Measurements from ENCODE around the gene CXXC5.

The CXXC5 gene

DNA sequence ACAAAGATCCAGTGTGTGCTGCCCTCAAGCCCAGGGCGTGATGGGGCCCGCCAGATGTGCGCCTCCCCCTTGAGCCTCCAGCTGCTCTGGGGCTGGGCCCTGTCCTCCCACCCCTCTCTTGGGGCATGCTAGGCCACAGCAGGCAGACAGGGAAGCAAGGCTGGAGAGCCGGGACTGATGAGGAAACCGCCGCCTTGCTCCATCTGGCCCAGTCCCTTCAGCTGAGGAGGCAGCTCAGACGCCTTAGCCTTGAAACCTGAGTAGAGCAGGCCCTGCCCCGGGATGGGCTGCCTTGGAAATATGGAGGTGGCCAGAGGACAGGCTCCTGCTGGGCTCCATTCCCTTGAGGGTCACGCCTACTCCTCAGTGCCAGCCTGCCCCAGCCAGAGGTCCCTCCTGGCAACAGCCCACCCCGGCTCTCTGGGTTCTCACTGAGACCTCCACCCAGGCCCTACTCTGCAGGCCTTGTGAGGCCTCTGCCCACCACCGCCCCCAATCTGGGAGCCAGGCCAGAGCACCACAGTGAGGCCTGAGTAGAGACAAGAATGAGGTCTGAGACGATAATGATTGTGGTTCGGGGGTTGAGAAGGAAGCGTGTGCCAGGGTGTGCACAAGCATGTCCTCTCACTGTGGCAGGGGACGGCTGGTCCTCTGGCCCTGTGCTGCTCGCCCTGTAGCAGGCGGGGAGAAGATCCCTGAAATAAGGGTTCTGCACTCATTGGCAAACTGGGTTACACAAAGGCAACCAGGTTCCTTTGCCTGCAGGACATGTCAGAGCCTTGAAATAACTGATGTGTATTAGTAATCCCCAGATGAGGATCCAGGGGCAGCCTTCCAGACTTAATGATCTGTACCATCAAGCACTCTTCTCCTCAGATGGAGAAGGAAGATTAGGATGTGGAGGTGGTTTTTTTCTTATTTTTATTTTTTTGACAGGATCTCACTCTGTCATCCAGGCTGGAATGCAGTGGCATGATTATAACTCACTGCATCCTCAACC lies 30.9 kb downstream of the CXXC5 start:
- no peak for TF ChIP-seq EZH2 (IDR thresholded peaks at IDR 0.05; ENCODE audit: borderline replicate concordance, low read depth, low read length, severe bottlenecking)
- TF ChIP-seq, protein P1, sequence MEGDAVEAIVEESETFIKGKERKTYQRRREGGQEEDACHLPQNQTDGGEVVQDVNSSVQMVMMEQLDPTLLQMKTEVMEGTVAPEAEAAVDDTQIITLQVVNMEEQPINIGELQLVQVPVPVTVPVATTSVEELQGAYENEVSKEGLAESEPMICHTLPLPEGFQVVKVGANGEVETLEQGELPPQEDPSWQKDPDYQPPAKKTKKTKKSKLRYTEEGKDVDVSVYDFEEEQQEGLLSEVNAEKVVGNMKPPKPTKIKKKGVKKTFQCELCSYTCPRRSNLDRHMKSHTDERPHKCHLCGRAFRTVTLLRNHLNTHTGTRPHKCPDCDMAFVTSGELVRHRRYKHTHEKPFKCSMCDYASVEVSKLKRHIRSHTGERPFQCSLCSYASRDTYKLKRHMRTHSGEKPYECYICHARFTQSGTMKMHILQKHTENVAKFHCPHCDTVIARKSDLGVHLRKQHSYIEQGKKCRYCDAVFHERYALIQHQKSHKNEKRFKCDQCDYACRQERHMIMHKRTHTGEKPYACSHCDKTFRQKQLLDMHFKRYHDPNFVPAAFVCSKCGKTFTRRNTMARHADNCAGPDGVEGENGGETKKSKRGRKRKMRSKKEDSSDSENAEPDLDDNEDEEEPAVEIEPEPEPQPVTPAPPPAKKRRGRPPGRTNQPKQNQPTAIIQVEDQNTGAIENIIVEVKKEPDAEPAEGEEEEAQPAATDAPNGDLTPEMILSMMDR (IDR thresholded peaks at IDR 0.05; ENCODE audit: borderline replicate concordance, extremely low read depth, low read length, poor library complexity, severe bottlenecking) = no peak
- DNase-seq = no peak

DNA sequence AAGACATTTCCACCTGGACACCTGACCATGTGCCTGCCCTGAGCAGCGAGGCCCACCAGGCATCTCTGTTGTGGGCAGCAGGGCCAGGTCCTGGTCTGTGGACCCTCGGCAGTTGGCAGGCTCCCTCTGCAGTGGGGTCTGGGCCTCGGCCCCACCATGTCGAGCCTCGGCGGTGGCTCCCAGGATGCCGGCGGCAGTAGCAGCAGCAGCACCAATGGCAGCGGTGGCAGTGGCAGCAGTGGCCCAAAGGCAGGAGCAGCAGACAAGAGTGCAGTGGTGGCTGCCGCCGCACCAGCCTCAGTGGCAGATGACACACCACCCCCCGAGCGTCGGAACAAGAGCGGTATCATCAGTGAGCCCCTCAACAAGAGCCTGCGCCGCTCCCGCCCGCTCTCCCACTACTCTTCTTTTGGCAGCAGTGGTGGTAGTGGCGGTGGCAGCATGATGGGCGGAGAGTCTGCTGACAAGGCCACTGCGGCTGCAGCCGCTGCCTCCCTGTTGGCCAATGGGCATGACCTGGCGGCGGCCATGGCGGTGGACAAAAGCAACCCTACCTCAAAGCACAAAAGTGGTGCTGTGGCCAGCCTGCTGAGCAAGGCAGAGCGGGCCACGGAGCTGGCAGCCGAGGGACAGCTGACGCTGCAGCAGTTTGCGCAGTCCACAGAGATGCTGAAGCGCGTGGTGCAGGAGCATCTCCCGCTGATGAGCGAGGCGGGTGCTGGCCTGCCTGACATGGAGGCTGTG lies 32.4 kb downstream of the CXXC5 start:
- ATAC-seq (ENCODE audit: insufficient read depth, low read depth) = no peak
- Histone ChIP-seq H4K20me1 (ENCODE audit: insufficient read depth, low read length) (peaks cover 19% of the 10 kb centered on the region), H3K36me3 (ENCODE audit: insufficient read depth, low read length) (peaks cover 47% of the 10 kb centered on the region), H3K4me1 (ENCODE audit: insufficient read depth, low read length) (peaks cover 31% of the 10 kb centered on the region), H3K27me3 (ENCODE audit: insufficient read depth, low read length, poor library complexity) (no peaks in the 10 kb centered on the region), H2AFZ (ENCODE audit: low read depth, low read length) (no peak overlapping the region), H3K4me3 (ENCODE audit: low read depth in 1 of 2, low read length in 2 of 2) (no peak overlapping the region), H3K79me2 (ENCODE audit: insufficient read depth, low read length) (peaks cover 40% of the 10 kb centered on the region), H3K4me2 (ENCODE audit: insufficient read depth, low read length) (no peak overlapping the region), H3K9ac (ENCODE audit: low read depth, low read length) (no peak overlapping the region), H3K9me3 (ENCODE audit: insufficient read depth, low read length, severe bottlenecking) (no peaks in the 10 kb centered on the region), H3K27ac (ENCODE audit: low read length) (no peak overlapping the region)
- TF ChIP-seq, protein P1 (IDR thresholded peaks at IDR 0.05; ENCODE audit: borderline replicate concordance, extremely low read depth, low read length, poor library complexity, severe bottlenecking) = no peak
- DNase-seq = no peak

More for the DNA sequence above, 30.9 kb downstream of the CXXC5 start:
- no peak for ATAC-seq (ENCODE audit: insufficient read depth, low read depth)
- Histone ChIP-seq H3K4me1 (ENCODE audit: insufficient read depth, low read length) (peaks cover 22% of the 10 kb centered on the region), H3K4me3 (ENCODE audit: low read depth in 1 of 2, low read length in 2 of 2) (no peak overlapping the region), H3K36me3 (ENCODE audit: insufficient read depth, low read length) (peaks cover 44% of the 10 kb centered on the region), H3K27ac (ENCODE audit: low read length) (peak overlapping the region; percentile 22; the same call in 1 of the 2 replicates), H3K27me3 (ENCODE audit: insufficient read depth, low read length, poor library complexity) (no peaks in the 10 kb centered on the region), H4K20me1 (ENCODE audit: insufficient read depth, low read length) (peaks cover 28% of the 10 kb centered on the region), H3K9me3 (ENCODE audit: insufficient read depth, low read length, severe bottlenecking) (no peaks in the 10 kb centered on the region), H2AFZ (ENCODE audit: low read depth, low read length) (no peak overlapping the region), H3K79me2 (ENCODE audit: insufficient read depth, low read length) (peaks cover 55% of the 10 kb centered on the region), H3K9ac (ENCODE audit: low read depth, low read length) (no peak overlapping the region), H3K4me2 (ENCODE audit: insufficient read depth, low read length) (no peak overlapping the region)

DNA sequence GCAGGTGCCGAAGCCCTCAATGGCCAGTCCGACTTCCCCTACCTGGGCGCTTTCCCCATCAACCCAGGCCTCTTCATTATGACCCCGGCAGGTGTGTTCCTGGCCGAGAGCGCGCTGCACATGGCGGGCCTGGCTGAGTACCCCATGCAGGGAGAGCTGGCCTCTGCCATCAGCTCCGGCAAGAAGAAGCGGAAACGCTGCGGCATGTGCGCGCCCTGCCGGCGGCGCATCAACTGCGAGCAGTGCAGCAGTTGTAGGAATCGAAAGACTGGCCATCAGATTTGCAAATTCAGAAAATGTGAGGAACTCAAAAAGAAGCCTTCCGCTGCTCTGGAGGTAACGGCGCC lies 32.9 kb downstream of the CXXC5 start:
- H3K4me1 ChIP-seq (ENCODE audit: insufficient read depth, low read length) = peaks cover 36% of the 10 kb centered on the region
- H3K27ac ChIP-seq (ENCODE audit: low read length) = no peak overlapping the region
- no peak overlapping the region for H3K4me2 ChIP-seq (ENCODE audit: insufficient read depth, low read length)
- no peaks in the 10 kb centered on the region for H3K27me3 ChIP-seq (ENCODE audit: insufficient read depth, low read length, poor library complexity)
- DNase-seq (no peak), ATAC-seq (ENCODE audit: insufficient read depth, low read depth) (no peak)
- TF ChIP-seq, protein P1 (IDR thresholded peaks at IDR 0.05; ENCODE audit: borderline replicate concordance, extremely low read depth, low read length, poor library complexity, severe bottlenecking) = no peak
- no peak for TF ChIP-seq EZH2 (IDR thresholded peaks at IDR 0.05; ENCODE audit: borderline replicate concordance, low read depth, low read length, severe bottlenecking)
- peaks cover 47% of the 10 kb centered on the region for H3K36me3 ChIP-seq (ENCODE audit: insufficient read depth, low read length)
- H3K4me3 ChIP-seq (ENCODE audit: low read depth in 1 of 2, low read length in 2 of 2) = no peak overlapping the region
- H2AFZ ChIP-seq (ENCODE audit: low read depth, low read length) = no peak overlapping the region
- peaks cover 37% of the 10 kb centered on the region for H3K79me2 ChIP-seq (ENCODE audit: insufficient read depth, low read length)
- H3K9me3 ChIP-seq (ENCODE audit: insufficient read depth, low read length, severe bottlenecking) = no peaks in the 10 kb centered on the region
- no peak overlapping the region for H3K9ac ChIP-seq (ENCODE audit: low read depth, low read length)
- peaks cover 16% of the 10 kb centered on the region for H4K20me1 ChIP-seq (ENCODE audit: insufficient read depth, low read length)

Data from DND-41 (cell line).